WTC11 (cell line): ENCODE results near the gene ALDOC. TPM values are rescaled to one million over a fixed set of nuclear protein-coding genes. Genes with fewer than 3 reads are reported as not detected.

Experiments used
- ATAC-seq: fragments of 200-7000 bp; cut with Tn5 transposase; 2 replicates; pipeline ENCODE4 v1.10.0; 2021; ENCODE audit warnings: mild to moderate bottlenecking, moderate library complexity
- CTCF ChIA-PET: fragments of 300-600 bp; sonication (Branson Sonifier 250); formaldehyde crosslinking; loops from one replicate; lab custom pipeline; 2021; ENCODE audit warnings: antibody characterized with exemption; lab: Charles Lee
- POLR2A ChIA-PET: fragments of 350-600 bp; sonication (Branson Sonifier 250); formaldehyde crosslinking; loops from one replicate; lab custom pipeline; 2021; ENCODE audit warnings: antibody characterized with exemption; lab: Charles Lee
- DNase-seq: peaks from one replicate; pipeline ENCODE4 v3.0.0; 2021; ENCODE audit warnings: low spot score
- H3K27ac Mint-ChIP-seq: 2 replicates; pipeline ENCODE4 v1.8.0; 2021; ENCODE audit warnings: mixed read lengths
- H3K27me3 Mint-ChIP-seq: 2 replicates; pipeline ENCODE4 v1.8.0; 2021; ENCODE audit warnings: low read depth, mild to moderate bottlenecking, moderate library complexity, mixed read lengths
- H3K36me3 Mint-ChIP-seq: 2 replicates; pipeline ENCODE4 v1.8.0; 2021; ENCODE audit warnings: mixed read lengths
- H3K4me1 Mint-ChIP-seq: 2 replicates; pipeline ENCODE4 v1.8.0; 2022; ENCODE audit warnings: mixed read lengths
- H3K4me3 Mint-ChIP-seq: 2 replicates; pipeline ENCODE4 v1.8.0; 2021; ENCODE audit warnings: mild to moderate bottlenecking, moderate library complexity, mixed read lengths
- H3K9me3 Mint-ChIP-seq: 2 replicates; pipeline ENCODE4 v1.8.0; 2021; ENCODE audit warnings: mixed read lengths
- AFF4 ChIP-seq: sonication (generic); formaldehyde crosslinking; IDR thresholded peaks from 2 replicates; pipeline ENCODE4 v1.8.1; 2023; ENCODE audit warnings: mild to moderate bottlenecking, missing genetic modification reagents, borderline replicate concordance
- CBFB ChIP-seq: sonication (generic); formaldehyde crosslinking; IDR thresholded peaks from 2 replicates; pipeline ENCODE4 v1.8.1; 2022; ENCODE audit warnings: mild to moderate bottlenecking, low read depth, missing genetic modification reagents
- CREM ChIP-seq: sonication (generic); formaldehyde crosslinking; IDR thresholded peaks from 2 replicates; pipeline ENCODE4 v1.8.1; 2022; ENCODE audit warnings: mild to moderate bottlenecking, missing genetic modification reagents, moderate library complexity
- FOXJ3 ChIP-seq: sonication (generic); formaldehyde crosslinking; IDR thresholded peaks from 2 replicates; pipeline ENCODE4 v1.9.0; 2021; ENCODE audit warnings: missing genetic modification reagents, mild to moderate bottlenecking, borderline replicate concordance
- GABPB1 ChIP-seq: sonication (generic); formaldehyde crosslinking; IDR thresholded peaks from 2 replicates; pipeline ENCODE4 v1.8.1; 2023; ENCODE audit warnings: mild to moderate bottlenecking, missing genetic modification reagents
- IRF2 ChIP-seq: sonication (generic); formaldehyde crosslinking; IDR thresholded peaks from 2 replicates; pipeline ENCODE4 v1.8.0; 2022; ENCODE audit warnings: low read depth, missing genetic modification reagents, borderline replicate concordance
- NFE2L1 ChIP-seq: sonication (generic); formaldehyde crosslinking; IDR thresholded peaks from 2 replicates; pipeline ENCODE4 v1.8.1; 2023; ENCODE audit warnings: missing genetic modification reagents
- OVOL2 ChIP-seq: fragments of 250-450 bp; sonication (Bioruptor Pico); IDR thresholded peaks from 2 replicates; pipeline ENCODE4 v1.9.0; 2021; ENCODE audit warnings: mild to moderate bottlenecking, borderline replicate concordance
- PRDM15 ChIP-seq: sonication (generic); formaldehyde crosslinking; IDR thresholded peaks from 2 replicates; pipeline ENCODE4 v1.8.0; 2022; ENCODE audit warnings: missing genetic modification reagents
- PRRX2 ChIP-seq: fragments of 250-450 bp; sonication (Bioruptor Pico); IDR thresholded peaks from 2 replicates; pipeline ENCODE4 v1.8.0; 2021; ENCODE audit warnings: mild to moderate bottlenecking
- RELA ChIP-seq: sonication (generic); formaldehyde crosslinking; IDR thresholded peaks from 2 replicates; pipeline ENCODE4 v1.8.1; 2022; ENCODE audit warnings: missing genetic modification reagents, mild to moderate bottlenecking, borderline replicate concordance
- SP1 ChIP-seq: sonication (generic); formaldehyde crosslinking; conservative IDR thresholded peaks from 2 replicates; pipeline ENCODE4 v1.8.1; 2022; ENCODE audit warnings: missing genetic modification reagents
- TEAD4 ChIP-seq: sonication (generic); formaldehyde crosslinking; IDR thresholded peaks from 2 replicates; pipeline ENCODE4 v1.8.0; 2022; ENCODE audit warnings: mild to moderate bottlenecking, missing genetic modification reagents
- ZNF138 ChIP-seq: sonication (generic); formaldehyde crosslinking; conservative IDR thresholded peaks from 2 replicates; pipeline ENCODE4 v1.8.1; 2022; ENCODE audit warnings: mild to moderate bottlenecking, moderate library complexity, missing genetic modification reagents
- ZNF416 ChIP-seq: fragments of 250-450 bp; sonication (Bioruptor Pico); IDR thresholded peaks from 2 replicates; pipeline ENCODE4 v1.9.0; 2021; ENCODE audit warnings: mild to moderate bottlenecking, inconsistent platforms
- ZNF512 ChIP-seq: sonication (generic); formaldehyde crosslinking; IDR thresholded peaks from 2 replicates; pipeline ENCODE4 v1.8.1; 2022; ENCODE audit warnings: missing genetic modification reagents, borderline replicate concordance
- total RNA-seq: library from RNA; stranded (reverse); gene quantifications from 3 replicates; pipeline ENCODE4 v1.2.3, GENCODE V29; 2021
- TF ChIP-seq, protein P1 (sequence below): sonication (generic); formaldehyde crosslinking; IDR thresholded peaks from 2 replicates; pipeline ENCODE4 v1.8.0; 2022; ENCODE audit warnings: mild to moderate bottlenecking, missing genetic modification reagents
- TF ChIP-seq, protein P2 (sequence below): sonication (generic); formaldehyde crosslinking; IDR thresholded peaks from 2 replicates; pipeline ENCODE4 v1.8.0; 2023; ENCODE audit warnings: mild to moderate bottlenecking, missing genetic modification reagents
- TF ChIP-seq, protein P3 (sequence below): fragments of 250-450 bp; sonication (Bioruptor Pico); IDR thresholded peaks from 2 replicates; pipeline ENCODE4 v1.9.0; 2021; ENCODE audit warnings: mild to moderate bottlenecking

ALDOC gene
- total RNA-seq, 1 experiment from 2014 or later, result 73.5 TPM

DNA sequence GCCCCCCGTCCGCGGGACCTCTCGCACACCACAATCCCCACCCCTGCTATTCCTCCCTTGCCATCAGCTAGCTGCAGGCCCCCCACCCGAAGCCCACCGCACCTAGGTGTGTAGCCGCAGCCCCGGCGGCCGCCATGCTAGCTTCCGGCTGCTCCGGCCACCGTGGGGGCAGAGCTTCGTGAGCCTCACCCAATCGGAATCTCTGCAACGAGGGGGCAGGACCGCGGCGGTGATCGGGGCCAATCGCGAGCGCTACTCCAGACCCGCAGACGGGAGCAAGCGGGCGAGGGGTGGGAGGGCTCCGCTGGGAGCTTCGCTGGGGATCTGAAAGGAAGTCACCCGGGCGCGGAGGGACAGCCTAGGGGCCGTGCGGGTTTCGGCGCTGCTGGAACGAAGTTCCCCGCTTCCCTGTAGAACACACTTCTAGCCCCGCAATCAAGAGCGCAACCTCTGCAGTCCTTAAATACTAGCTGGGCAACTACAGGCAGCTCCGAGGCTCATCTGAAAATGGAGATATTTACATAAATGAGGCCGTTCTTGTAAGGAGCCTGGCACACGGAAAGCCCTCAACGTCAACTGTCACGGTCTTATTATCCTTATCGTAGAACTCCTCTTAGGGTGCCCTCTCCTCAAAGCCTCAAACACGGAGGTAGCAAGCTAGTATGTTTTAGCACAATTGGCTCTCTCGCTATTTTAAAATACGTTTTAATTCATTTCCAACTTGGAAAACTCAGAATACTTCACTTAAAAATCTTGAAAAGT lies 5.2 kb downstream of the ALDOC start, which contains the start of gene PIGS:
Gene PIGS (minus strand): TSS at position 164 of the 762 bp plus-strand sequence. CDS start 28 bp downstream, at position 136.
- H3K27ac Mint-ChIP-seq, result peak within 1 kb of the TSS; percentile 87
- H3K4me1 Mint-ChIP-seq, result peaks cover 20% of the 10 kb centered on the region
- DNase-seq, result peak; percentile 98
- peak within 1 kb of the TSS; percentile 91 for H3K4me3 Mint-ChIP-seq
- CTCF ChIA-PET, result interaction anchor here (0.6 to 4.9 kb wide), 14 partner anchors 20 to 308 kb away, joined by 3 to 26 read pairs (median 5); partner anchors contain the start of genes BLTP2, RPL23A, RSKR and SDF2
- peaks cover 3% of the 10 kb centered on the region; the same call in 1 of the 2 replicates for H3K27me3 Mint-ChIP-seq
- POLR2A ChIA-PET, result interaction anchor here (0.7 to 1.7 kb wide), 7 partner anchors 19 to 380 kb away, joined by 3 to 8 read pairs (median 3); partner anchors contain the start of genes PHF12, POLDIP2, PROCA1 and RPL23A
- H3K9me3 Mint-ChIP-seq, result no peaks in the 10 kb centered on the region
- H3K36me3 Mint-ChIP-seq, result peaks cover 25% of the 10 kb centered on the region
- ATAC-seq, result peak; percentile 98
- TF ChIP-seq TEAD4, result no peak
- TF ChIP-seq AFF4, result no peak
- TF ChIP-seq ZNF138 (CRISPR knock-in tag), result no peak
- no peak for TF ChIP-seq NFE2L1 (CRISPR knock-in tag)
- no peak for TF ChIP-seq RELA
- 0 out of 2 replicates have a peak, but pooled peaks have one; percentile 27 for TF ChIP-seq ZNF512
- no peak for TF ChIP-seq CREM (CRISPR knock-in tag)
- TF ChIP-seq CBFB (CRISPR knock-in tag), result no peak
- TF ChIP-seq, protein P1, sequence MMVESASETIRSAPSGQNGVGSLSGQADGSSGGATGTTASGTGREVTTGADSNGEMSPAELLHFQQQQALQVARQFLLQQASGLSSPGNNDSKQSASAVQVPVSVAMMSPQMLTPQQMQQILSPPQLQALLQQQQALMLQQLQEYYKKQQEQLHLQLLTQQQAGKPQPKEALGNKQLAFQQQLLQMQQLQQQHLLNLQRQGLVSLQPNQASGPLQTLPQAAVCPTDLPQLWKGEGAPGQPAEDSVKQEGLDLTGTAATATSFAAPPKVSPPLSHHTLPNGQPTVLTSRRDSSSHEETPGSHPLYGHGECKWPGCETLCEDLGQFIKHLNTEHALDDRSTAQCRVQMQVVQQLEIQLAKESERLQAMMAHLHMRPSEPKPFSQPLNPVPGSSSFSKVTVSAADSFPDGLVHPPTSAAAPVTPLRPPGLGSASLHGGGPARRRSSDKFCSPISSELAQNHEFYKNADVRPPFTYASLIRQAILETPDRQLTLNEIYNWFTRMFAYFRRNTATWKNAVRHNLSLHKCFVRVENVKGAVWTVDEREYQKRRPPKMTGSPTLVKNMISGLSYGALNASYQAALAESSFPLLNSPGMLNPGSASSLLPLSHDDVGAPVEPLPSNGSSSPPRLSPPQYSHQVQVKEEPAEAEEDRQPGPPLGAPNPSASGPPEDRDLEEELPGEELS (CRISPR knock-in tag), result no peak; the same call in 1 of the 2 replicates
- TF ChIP-seq GABPB1 (CRISPR knock-in tag), result 0 out of 2 replicates have a peak, but pooled peaks have one; percentile 37
- TF ChIP-seq SP1 (CRISPR knock-in tag), result peak; percentile 87
- TF ChIP-seq IRF2 (CRISPR knock-in tag), result no peak
- TF ChIP-seq, protein P2, sequence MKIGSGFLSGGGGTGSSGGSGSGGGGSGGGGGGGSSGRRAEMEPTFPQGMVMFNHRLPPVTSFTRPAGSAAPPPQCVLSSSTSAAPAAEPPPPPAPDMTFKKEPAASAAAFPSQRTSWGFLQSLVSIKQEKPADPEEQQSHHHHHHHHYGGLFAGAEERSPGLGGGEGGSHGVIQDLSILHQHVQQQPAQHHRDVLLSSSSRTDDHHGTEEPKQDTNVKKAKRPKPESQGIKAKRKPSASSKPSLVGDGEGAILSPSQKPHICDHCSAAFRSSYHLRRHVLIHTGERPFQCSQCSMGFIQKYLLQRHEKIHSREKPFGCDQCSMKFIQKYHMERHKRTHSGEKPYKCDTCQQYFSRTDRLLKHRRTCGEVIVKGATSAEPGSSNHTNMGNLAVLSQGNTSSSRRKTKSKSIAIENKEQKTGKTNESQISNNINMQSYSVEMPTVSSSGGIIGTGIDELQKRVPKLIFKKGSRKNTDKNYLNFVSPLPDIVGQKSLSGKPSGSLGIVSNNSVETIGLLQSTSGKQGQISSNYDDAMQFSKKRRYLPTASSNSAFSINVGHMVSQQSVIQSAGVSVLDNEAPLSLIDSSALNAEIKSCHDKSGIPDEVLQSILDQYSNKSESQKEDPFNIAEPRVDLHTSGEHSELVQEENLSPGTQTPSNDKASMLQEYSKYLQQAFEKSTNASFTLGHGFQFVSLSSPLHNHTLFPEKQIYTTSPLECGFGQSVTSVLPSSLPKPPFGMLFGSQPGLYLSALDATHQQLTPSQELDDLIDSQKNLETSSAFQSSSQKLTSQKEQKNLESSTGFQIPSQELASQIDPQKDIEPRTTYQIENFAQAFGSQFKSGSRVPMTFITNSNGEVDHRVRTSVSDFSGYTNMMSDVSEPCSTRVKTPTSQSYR, result no peak
- TF ChIP-seq ZNF416, result no peak
- TF ChIP-seq, protein P3, sequence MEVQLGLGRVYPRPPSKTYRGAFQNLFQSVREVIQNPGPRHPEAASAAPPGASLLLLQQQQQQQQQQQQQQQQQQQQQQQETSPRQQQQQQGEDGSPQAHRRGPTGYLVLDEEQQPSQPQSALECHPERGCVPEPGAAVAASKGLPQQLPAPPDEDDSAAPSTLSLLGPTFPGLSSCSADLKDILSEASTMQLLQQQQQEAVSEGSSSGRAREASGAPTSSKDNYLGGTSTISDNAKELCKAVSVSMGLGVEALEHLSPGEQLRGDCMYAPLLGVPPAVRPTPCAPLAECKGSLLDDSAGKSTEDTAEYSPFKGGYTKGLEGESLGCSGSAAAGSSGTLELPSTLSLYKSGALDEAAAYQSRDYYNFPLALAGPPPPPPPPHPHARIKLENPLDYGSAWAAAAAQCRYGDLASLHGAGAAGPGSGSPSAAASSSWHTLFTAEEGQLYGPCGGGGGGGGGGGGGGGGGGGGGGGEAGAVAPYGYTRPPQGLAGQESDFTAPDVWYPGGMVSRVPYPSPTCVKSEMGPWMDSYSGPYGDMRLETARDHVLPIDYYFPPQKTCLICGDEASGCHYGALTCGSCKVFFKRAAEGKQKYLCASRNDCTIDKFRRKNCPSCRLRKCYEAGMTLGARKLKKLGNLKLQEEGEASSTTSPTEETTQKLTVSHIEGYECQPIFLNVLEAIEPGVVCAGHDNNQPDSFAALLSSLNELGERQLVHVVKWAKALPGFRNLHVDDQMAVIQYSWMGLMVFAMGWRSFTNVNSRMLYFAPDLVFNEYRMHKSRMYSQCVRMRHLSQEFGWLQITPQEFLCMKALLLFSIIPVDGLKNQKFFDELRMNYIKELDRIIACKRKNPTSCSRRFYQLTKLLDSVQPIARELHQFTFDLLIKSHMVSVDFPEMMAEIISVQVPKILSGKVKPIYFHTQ, result no peak
- TF ChIP-seq FOXJ3 (CRISPR knock-in tag), result no peak
- TF ChIP-seq OVOL2 (CRISPR knock-in tag), result no peak
- no peak for TF ChIP-seq PRDM15
- TF ChIP-seq PRRX2, result no peak
